Transverse colon (tissue), 4 donors: ENCODE measurements around the gene CD14. TPM values are rescaled to one million over a fixed set of nuclear protein-coding genes. Genes with fewer than 3 reads are reported as not detected.
A peak's percentile ranks its signal among the peaks of the same experiment; 100 is the strongest.
"Not testable (repeated sequence)": the region's sequence is repeated elsewhere in the genome, so short reads cannot be mapped to it uniquely, and the experiment has no call there.

Experiments used
- DNase-seq: peaks from one replicate; pipeline ENCODE4 v3.0.0-alpha.2; 2019
- H3K27ac ChIP-seq, 4 donors: fragments of 200-600 bp; sonication (generic); 2 replicates each; pipeline ENCODE4 v1.5.1; 2016 to 2018; ENCODE audit warnings: inconsistent platforms in 4 of 4
- H3K27me3 ChIP-seq: fragments of 200-600 bp; sonication (generic); 2 replicates; pipeline ENCODE4 v1.5.1; 2017; ENCODE audit warnings: inconsistent platforms
- H3K36me3 ChIP-seq, 4 donors: fragments of 200-600 bp; sonication (generic); 2 replicates each; pipeline ENCODE4 v1.5.1; 2017 to 2019; ENCODE audit warnings: inconsistent platforms in 4 of 4
- H3K4me1 ChIP-seq, 4 donors: fragments of 200-600 bp; sonication (generic); 2 replicates each; pipeline ENCODE4 v1.5.1; 2017 to 2020; ENCODE audit warnings: inconsistent platforms in 4 of 4
- H3K4me3 ChIP-seq, 4 donors: fragments of 200-600 bp; sonication (generic); 1 replicate in 1 of 4; 2 replicates in 3 of 4; pipeline versions ENCODE4 v1.5.1 to v1.6.1; 2017 to 2019; ENCODE audit warnings: inconsistent platforms in 4 of 4
- H3K9me3 ChIP-seq, 2 donors: fragments of 200-600 bp; sonication (generic); 2 replicates each; pipeline ENCODE4 v1.5.1; 2017 to 2019; ENCODE audit warnings: inconsistent platforms in 2 of 2
- CTCF ChIP-seq, 5 experiments: fragments of 200-600 bp in 3 of 5; fragments of 450-650 bp in 2 of 5; sonication (generic) in 3 of 5; IDR thresholded peaks; 1 replicate in 2 of 5; 2 replicates in 3 of 5; pipeline ENCODE4 v1.5.1; 2016 to 2017; ENCODE audit warnings: antibody characterized with exemption in 5 of 5, inconsistent platforms in 3 of 5, mild to moderate bottlenecking in 2 of 5, moderate library complexity in 1 of 5
- EP300 ChIP-seq: sonication (generic); formaldehyde crosslinking; IDR thresholded peaks from one replicate; pipeline ENCODE4 v1.6.1; 2017; ENCODE audit warnings: antibody characterized with exemption, low read depth
- POLR2A ChIP-seq: fragments of 450-650 bp; IDR thresholded peaks from one replicate; pipeline ENCODE4 v1.6.1; 2016; ENCODE audit warnings: antibody characterized with exemption, mild to moderate bottlenecking, moderate library complexity
- POLR2AphosphoS5 ChIP-seq, 3 donors: sonication (generic); formaldehyde crosslinking; IDR thresholded peaks; one replicate each; pipeline ENCODE4 v1.6.1; 2016; ENCODE audit warnings: antibody characterized with exemption in 3 of 3
- WGBS, 2 donors: methylation state at CpG; one replicate each; pipeline ENCODE4 v1.1.5; 2018; ENCODE audit warnings: low coverage in 1 of 2; 5-methylcytosine and 5-hydroxymethylcytosine counted together
- in situ Hi-C, 4 donors: fragments of 200-750 bp; cut with MboI; loops; one replicate each; pipeline versions ENCODE4 v1.15.0 to v1.15.1; 2017; ENCODE audit warnings: low sequenced_read_pairs in 3 of 4, low pct_ligation_motif_present in 1 of 4, low pct_unique_long_range_greater_than_20kb in 1 of 4
- intact Hi-C: fragments of 100-400 bp; cut with DNase I; formaldehyde crosslinking; loops from one replicate; pipeline ENCODE4 v1.15.1; 2023; ENCODE audit warnings: low total_unique reads
- total RNA-seq, 4 donors: library from RNA; depleted of rRNA; stranded (reverse); fragments of >200 nt; gene quantifications; one replicate each; pipeline ENCODE4 v1.1.0, GENCODE V29; 2016

CD14 gene
- total RNA-seq, 4 donors from 2014 or later, result 3.6 to 92.4 (median 45.6) TPM

- Histone ChIP-seq H3K36me3 (no peaks in the 10 kb centered on the region), H3K4me3 (peak within 1 kb of the TSS; percentile 62 to 95 (median 65)), H3K9me3 (no peaks in the 10 kb centered on the region), H3K4me1 (peaks cover 0 to 20% (median 14%) of the 10 kb centered on the region in 4 donors), H3K27ac (peak within 1 kb of the TSS; percentile 90 to 97 (median 92)), H3K27me3 (no peaks in the 10 kb centered on the region)
- peak; percentile 99 for DNase-seq
- intact Hi-C loops (loop anchor here (5.0 to 10.0 kb wide), 2 partner anchors 72 to 235 kb away; partner anchors contain the start of gene ANKHD1), in situ Hi-C loops (loop anchor here in 3 of 4 donors (10.0 kb wide), 2 partner anchors 65 to 75 kb away; partner anchors contain the start of genes APBB3 (in 2 of the 3) and SLC35A4 (in 2 of the 3))
- TF ChIP-seq CTCF (IDR thresholded peaks at IDR 0.05), result peak; percentile 59 to 83 (median 70)
- no peak for TF ChIP-seq EP300
- TF ChIP-seq POLR2A, result peak; percentile 75
- peak; percentile 76 to 91 (median 82) for TF ChIP-seq POLR2AphosphoS5 (IDR thresholded peaks at IDR 0.05)
- WGBS, 2 donors, result 0% methylated on average over 50 of the region's 63 CpGs; no CpG with 5 or more reads in 1 of the 2 donors
Observed at GRCh38 chr5:140639148-140639981, 6.4 kb upstream of the CD14 start, which contains the start of gene TMCO6. TSS of gene TMCO6 (plus strand) at chr5:140639451. CDS start at chr5:140639528, 77 bp downstream.

GRCh38 chr5:140638898-140639147, 5.8 kb upstream of the CD14 start:
- not testable (repeated sequence) for H3K36me3 ChIP-seq, H3K9me3 ChIP-seq, DNase-seq, H3K27me3 ChIP-seq
- H3K4me3 ChIP-seq, result peak overlapping the region in 3 of 4 donors; percentile 62 to 95 (median 68)
- in situ Hi-C loops (loop anchor here in 3 of 4 donors (10.0 kb wide), 2 partner anchors 64 to 74 kb away; partner anchors contain the start of genes APBB3 (in 2 of the 3) and SLC35A4 (in 2 of the 3)), intact Hi-C loops (loop anchor here (5.0 to 10.0 kb wide), 2 partner anchors 72 to 234 kb away; partner anchors contain the start of gene ANKHD1)
- peaks cover 0 to 24% (median 14%) of the 10 kb centered on the region in 4 donors for H3K4me1 ChIP-seq
- 13 to 30% methylated on average over 2 to 9 of the region's 9 CpGs for WGBS, 2 donors
- H3K27ac ChIP-seq, result peak overlapping the region; percentile 90 to 97 (median 92)

GRCh38 chr5:140637371-140638100, 4.6 kb upstream of the CD14 start:
- intact Hi-C loops (loop anchor here (5.0 to 10.0 kb wide), 2 partner anchors 70 to 233 kb away; partner anchors contain the start of gene ANKHD1), in situ Hi-C loops (loop anchor here in 3 of 4 donors (10.0 kb wide), 2 partner anchors 63 to 73 kb away; partner anchors contain the start of genes APBB3 (in 2 of the 3) and SLC35A4 (in 2 of the 3))
- WGBS, 2 donors, result 83 to 85% methylated on average over 5 to 10 of the region's 10 CpGs
- TF ChIP-seq POLR2AphosphoS5 (IDR thresholded peaks at IDR 0.05), result no peak
- TF ChIP-seq EP300, result no peak
- no peak for TF ChIP-seq CTCF (IDR thresholded peaks at IDR 0.05)
- no peak for TF ChIP-seq POLR2A
- Histone ChIP-seq H3K36me3 (no peaks in the 10 kb centered on the region), H3K9me3 (no peaks in the 10 kb centered on the region), H3K27ac (no peak overlapping the region), H3K4me1 (peaks cover 5 to 33% (median 22%) of the 10 kb centered on the region in 4 donors), H3K27me3 (no peaks in the 10 kb centered on the region), H3K4me3 (no peak overlapping the region)
- DNase-seq, result no peak

- intact Hi-C loops, result loop anchor here (5.0 to 10.0 kb wide), 2 partner anchors 68 to 231 kb away; partner anchors contain the start of gene ANKHD1
- DNase-seq, result no peak
- no peaks in the 10 kb centered on the region for H3K9me3 ChIP-seq
- no peak overlapping the region for H3K27ac ChIP-seq
- H3K36me3 ChIP-seq, result no peaks in the 10 kb centered on the region
- in situ Hi-C loops, result loop anchor here in 3 of 4 donors (10.0 kb wide), 2 partner anchors 61 to 71 kb away; partner anchors contain the start of genes APBB3 (in 2 of the 3) and SLC35A4 (in 2 of the 3)
- no peak overlapping the region for H3K4me3 ChIP-seq
- WGBS, 2 donors, result 90% methylated on average over 2 to 8 of the region's 8 CpGs
- H3K27me3 ChIP-seq, result no peaks in the 10 kb centered on the region
- TF ChIP-seq CTCF (IDR thresholded peaks at IDR 0.05) (no peak), POLR2A (no peak), EP300 (no peak), POLR2AphosphoS5 (IDR thresholded peaks at IDR 0.05) (no peak)
- H3K4me1 ChIP-seq, result peaks cover 5 to 47% (median 25%) of the 10 kb centered on the region in 4 donors
Observed at GRCh38 chr5:140635291-140636257, 2.6 kb upstream of the CD14 start.
